ENCODE measurements around the gene MSL3B.

GRCh38 chr2:233871432-233871831, 3.2 kb upstream of the MSL3B start:
- TF ChIP-seq CTCF (IDR thresholded peaks at IDR 0.05) (no peak), POLR2AphosphoS5 (IDR thresholded peaks at IDR 0.05) (no peak), POLR2A (IDR thresholded peaks at IDR 0.05) (no peak)

Data from transverse colon (tissue), 4 donors.